GM19372 (cell line): ENCODE data around the gene GALNT2.

Experiments
- ATAC-seq: cut with Tn5 transposase; IDR thresholded peaks from one replicate; pipeline ENCODE4 v1.9.1; 2021; ENCODE audit warnings: mild to moderate bottlenecking, low read depth, moderate library complexity; ENCODE audit not compliant: unreplicated experiment

Gene GALNT2

GRCh38 chr1:230125640-230126528, 58.8 kb downstream of the GALNT2 start:
- ATAC-seq, result no peak

- no peak for ATAC-seq
These were observed 59.6 kb downstream of the GALNT2 start for GRCh38 chr1:230126529-230127104.

GRCh38 chr1:230127105-230128054, 60.3 kb downstream of the GALNT2 start:
- ATAC-seq, result no peak

- ATAC-seq, result no peak
These were observed 61.7 kb downstream of the GALNT2 start for GRCh38 chr1:230128569-230129285.

GRCh38 chr1:230129341-230129740, 62.3 kb downstream of the GALNT2 start:
- no peak for ATAC-seq

- no peak for ATAC-seq
These were observed 63.3 kb downstream of the GALNT2 start for GRCh38 chr1:230130172-230130944.

- no peak for ATAC-seq
These were observed 64.4 kb downstream of the GALNT2 start for GRCh38 chr1:230131457-230131856.

GRCh38 chr1:230132758-230133157, 65.7 kb downstream of the GALNT2 start:
- ATAC-seq, result no peak

- ATAC-seq, result no peak
These were observed 68.7 kb downstream of the GALNT2 start for GRCh38 chr1:230135726-230136125.

- no peak for ATAC-seq
These were observed 69.7 kb downstream of the GALNT2 start for GRCh38 chr1:230136453-230137336.

- ATAC-seq, result no peak
These were observed 70.3 kb downstream of the GALNT2 start for GRCh38 chr1:230137337-230137815.

GRCh38 chr1:230138561-230139239, 71.7 kb downstream of the GALNT2 start:
- no peak for ATAC-seq

- ATAC-seq, result no peak
These were observed 72.3 kb downstream of the GALNT2 start for GRCh38 chr1:230139315-230139714.

GRCh38 chr1:230139741-230140140, 72.7 kb downstream of the GALNT2 start:
- no peak for ATAC-seq

GRCh38 chr1:230140221-230141020, 73.4 kb downstream of the GALNT2 start:
- no peak for ATAC-seq

GRCh38 chr1:230141021-230141648, 74.1 kb downstream of the GALNT2 start:
- ATAC-seq, result no peak
